Measurements from ENCODE around the gene FSTL3.
"Not testable (repeated sequence)": the region's sequence is repeated elsewhere in the genome, so short reads cannot be mapped to it uniquely, and the experiment has no call there.

FSTL3 gene

DNA sequence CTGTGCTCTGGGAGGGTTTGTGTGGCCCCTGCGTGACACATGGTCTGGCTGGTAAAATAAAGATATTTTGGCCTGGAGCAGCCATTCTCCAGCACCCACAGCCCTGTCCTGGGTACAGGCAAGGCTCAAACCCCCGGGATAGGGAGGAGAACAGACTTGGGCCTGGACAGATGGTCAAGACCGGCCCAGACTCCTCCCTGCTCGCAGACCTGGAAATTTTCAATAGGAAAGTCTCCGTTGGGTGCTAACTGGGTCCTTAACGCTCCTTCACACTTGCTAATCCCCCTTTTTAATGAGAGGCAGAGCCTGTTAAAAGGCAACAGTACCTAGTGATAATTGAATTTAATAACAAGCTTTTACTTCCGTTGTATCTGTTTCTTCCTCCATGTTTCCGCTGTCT lies 35.1 kb downstream of the FSTL3 start:
- Mint-ChIP-seq H3K27me3 (peaks cover 60% of the 10 kb centered on the region), H3K36me3 (ENCODE audit: low read depth) (peaks cover 6% of the 10 kb centered on the region), H3K27ac (no peak overlapping the region), H3K4me1 (ENCODE audit: low read depth) (peaks cover 5% of the 10 kb centered on the region), H3K4me3 (no peak overlapping the region), H3K9me3 (peaks cover 10% of the 10 kb centered on the region)
- intact Hi-C loops (cut with micrococcal nuclease): no loop called here

DNA sequence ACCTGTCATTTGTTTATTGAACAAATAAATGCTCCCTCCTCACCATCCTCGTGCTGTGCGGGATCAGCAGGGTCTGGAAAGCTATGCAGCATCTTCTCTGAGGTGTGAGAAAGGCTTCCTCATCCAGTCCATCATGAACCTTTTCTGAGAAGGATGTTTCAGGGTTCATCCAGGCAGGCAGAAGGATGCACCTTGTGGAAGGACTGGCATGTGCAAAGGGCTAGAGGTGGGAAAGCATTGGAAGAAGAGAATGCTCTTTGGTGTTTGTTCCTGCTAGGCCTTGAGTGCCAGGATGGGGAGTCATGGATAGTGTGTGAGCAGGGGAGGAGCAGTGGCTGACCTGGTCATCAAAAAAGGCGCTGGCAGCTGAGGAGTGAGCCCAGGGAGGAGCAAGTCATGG lies 39.2 kb downstream of the FSTL3 start:
- Mint-ChIP-seq H3K4me3 (no peak overlapping the region), H3K4me1 (ENCODE audit: low read depth) (peaks cover 4% of the 10 kb centered on the region), H3K27me3 (peaks cover 56% of the 10 kb centered on the region), H3K9me3 (peaks cover 10% of the 10 kb centered on the region), H3K27ac (no peak overlapping the region), H3K36me3 (ENCODE audit: low read depth) (peaks cover 6% of the 10 kb centered on the region)
- intact Hi-C loops (cut with micrococcal nuclease): no loop called here

DNA sequence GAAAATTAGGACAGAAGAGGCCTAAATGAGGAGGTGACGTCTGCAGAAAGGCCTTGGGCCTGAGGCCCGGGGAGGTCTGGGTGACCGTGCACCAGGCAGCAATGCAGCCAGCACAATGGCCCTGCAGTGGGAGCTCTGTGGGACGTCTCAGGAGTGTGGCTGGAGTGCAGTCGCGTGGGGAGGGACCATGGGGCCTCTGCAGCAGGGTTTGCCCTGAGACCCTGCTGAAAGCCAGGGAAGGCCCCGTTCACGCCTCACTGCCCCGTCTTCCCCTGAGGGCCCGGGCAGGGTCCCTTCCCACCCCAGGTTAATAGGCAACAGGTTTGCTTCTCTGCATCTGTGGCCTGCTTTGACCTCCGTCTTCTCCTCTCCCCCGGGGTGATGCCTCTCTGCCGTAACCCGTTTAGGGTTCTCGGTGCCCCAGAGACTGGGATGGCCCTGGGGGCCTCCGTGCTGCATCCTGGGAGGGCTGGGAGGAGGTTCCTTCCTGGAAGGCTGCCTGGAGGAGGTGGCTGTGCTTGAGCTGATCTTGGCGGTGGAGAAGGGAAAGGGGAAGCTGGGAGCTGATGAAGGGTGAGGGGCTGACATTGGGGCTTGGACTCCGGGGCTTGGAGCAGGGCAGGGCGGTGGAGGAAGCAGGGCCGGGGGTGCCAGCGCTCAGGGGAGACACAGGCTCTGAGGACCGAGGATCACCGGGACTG lies 42.2 kb downstream of the FSTL3 start:
- Mint-ChIP-seq H3K4me1 (ENCODE audit: low read depth) (peaks cover 14% of the 10 kb centered on the region), H3K4me3 (peak overlapping the region; percentile 10), H3K36me3 (ENCODE audit: low read depth) (peaks cover 6% of the 10 kb centered on the region), H3K9me3 (peaks cover 10% of the 10 kb centered on the region), H3K27me3 (peaks cover 51% of the 10 kb centered on the region), H3K27ac (no peak overlapping the region)
- intact Hi-C loops (cut with micrococcal nuclease): no loop called here

DNA sequence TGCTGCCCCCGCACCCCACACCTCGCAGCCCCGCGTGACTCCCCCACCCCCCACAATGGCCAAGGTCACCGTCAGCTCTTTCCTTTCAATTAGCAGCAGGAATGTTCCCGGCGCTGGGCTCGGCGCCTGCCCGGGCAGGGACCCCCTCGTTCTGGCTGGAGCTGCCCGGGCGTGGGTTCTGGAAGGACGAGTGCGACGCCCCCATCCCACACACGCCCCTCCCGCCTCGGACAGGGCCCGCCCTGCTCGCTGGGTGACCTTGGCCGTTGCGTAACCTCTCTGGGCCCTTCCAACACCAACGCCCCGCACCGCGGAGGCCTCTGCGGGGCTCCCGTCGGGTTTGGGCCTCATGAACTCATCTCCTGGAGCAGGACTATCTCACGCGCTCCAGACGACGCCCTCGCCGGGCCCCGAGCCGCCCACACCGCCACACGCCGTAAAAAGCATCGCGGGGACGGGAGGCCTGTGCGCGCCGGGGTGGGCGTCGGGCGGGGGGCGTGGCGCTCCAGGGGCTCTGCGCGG lies 42.9 kb downstream of the FSTL3 start:
- Mint-ChIP-seq H3K9me3 (peaks cover 10% of the 10 kb centered on the region), H3K4me1 (ENCODE audit: low read depth) (peaks cover 14% of the 10 kb centered on the region), H3K4me3 (no peak overlapping the region), H3K36me3 (ENCODE audit: low read depth) (peaks cover 6% of the 10 kb centered on the region), H3K27ac (no peak overlapping the region), H3K27me3 (peaks cover 52% of the 10 kb centered on the region)
- intact Hi-C loops (cut with micrococcal nuclease): no loop called here

DNA sequence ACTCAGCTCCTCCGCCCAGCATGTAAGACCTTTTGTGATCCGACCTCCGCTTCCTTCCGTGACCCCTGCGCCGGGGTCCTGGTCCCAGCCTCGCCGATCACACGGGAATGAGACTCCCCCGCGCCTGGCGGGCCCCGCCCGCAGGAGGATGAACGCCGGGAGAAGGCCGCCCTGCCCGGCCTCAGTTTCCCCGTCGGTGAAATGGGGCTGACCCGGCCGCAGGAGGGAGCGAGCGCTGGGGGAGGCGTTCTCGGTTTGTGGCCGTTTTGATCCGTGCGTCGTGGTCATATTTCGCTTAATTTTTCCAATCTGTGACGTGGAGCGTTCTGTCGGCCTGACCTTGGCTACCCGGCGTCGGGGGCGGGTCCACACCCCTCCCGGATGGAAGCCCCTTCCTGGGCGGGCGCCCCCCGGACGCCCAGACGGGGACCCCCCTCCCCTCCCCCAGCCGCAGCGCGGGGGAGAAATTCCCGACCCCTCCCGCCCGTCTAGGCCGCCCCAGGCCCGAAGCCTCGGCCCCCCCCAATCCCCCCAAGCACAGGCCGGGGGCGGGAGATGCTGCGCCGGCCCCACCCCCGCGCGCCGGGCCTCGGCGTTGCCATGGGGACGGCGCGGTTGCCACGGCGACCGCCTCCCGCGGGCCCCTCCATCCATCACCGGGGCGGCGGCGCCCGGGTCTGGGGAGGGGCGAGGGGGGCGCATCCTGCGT lies 43.6 kb downstream of the FSTL3 start:
- Mint-ChIP-seq H3K4me3 (no peak overlapping the region), H3K27me3 (peaks cover 53% of the 10 kb centered on the region), H3K36me3 (ENCODE audit: low read depth) (peaks cover 6% of the 10 kb centered on the region), H3K4me1 (ENCODE audit: low read depth) (peaks cover 14% of the 10 kb centered on the region), H3K27ac (no peak overlapping the region), H3K9me3 (peaks cover 10% of the 10 kb centered on the region)
- intact Hi-C loops (cut with micrococcal nuclease): no loop called here

DNA sequence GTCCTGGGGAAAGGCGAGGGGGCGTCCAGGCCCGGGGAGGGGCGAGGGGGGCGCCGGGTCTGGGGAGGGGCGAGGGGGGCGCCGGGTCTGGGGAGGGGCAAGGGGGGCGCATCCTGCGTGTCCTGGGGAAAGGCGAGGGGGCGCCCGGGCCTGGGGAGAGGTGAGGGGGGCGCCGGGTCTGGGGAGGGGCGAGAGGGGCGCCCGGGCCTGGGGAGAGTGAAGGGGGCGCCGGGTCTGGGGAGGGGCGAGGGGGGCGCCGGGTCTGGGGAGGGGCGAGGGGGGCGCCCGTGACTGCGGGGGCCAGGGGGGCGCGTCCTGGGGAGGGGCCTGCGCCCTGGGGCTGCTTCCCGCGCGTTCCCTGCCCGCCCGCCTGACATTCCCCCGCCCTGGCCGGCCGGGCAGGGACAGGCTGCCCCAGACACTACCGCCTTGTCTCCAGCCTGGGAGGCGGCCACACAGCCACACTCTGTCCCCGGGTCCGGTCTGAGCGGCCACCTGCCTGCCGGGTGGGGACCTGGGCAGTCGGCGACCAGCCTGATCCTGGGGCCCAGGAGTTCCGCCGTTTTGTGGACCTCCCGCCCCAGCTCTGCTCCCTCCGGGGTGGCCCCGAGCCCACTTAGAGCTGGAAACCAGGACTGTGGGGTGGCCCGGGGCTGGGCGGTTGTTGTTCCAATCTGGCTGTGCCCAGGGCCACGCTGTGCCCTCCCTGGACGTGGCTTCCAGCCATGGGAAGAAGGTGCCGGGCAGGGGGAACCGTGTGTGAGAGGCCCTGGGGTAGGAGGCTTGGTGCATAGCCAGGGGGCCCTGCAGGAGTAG lies 44.4 kb downstream of the FSTL3 start:
- Mint-ChIP-seq H3K4me1 (ENCODE audit: low read depth) (peaks cover 14% of the 10 kb centered on the region), H3K36me3 (ENCODE audit: low read depth) (peaks cover 1% of the 10 kb centered on the region), H3K27me3 (peaks cover 50% of the 10 kb centered on the region), H3K9me3 (peaks cover 4% of the 10 kb centered on the region), H3K27ac (no peak overlapping the region), H3K4me3 (no peak overlapping the region)
- intact Hi-C loops (cut with micrococcal nuclease): no loop called here

DNA sequence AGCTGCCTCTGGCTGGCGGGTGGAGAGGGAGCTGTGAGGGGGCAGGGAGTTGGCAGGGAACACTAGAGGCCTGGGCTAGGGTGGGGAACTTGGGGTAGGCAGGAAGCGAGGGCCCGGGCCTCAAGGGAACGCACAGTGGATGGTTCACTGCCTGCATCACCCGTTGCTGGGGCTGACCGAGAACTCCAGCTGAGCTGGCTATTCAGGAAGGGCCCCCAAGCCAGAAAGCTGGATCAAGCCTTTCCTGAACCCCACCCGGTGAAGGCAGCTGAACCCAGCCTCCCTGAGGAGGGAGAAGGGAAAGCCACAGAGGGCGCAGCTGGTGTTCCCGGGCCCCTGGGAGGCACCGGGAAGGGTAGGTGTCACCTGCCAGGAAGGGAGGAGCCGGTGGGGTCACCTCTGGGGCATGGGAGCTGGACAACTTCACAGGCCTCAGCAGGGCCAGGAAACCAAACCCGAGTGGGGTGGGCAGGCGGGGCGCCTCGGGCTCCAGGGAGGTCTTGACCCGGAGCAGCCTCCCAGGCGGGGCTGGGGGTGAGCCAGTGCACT lies 46.4 kb downstream of the FSTL3 start:
- intact Hi-C loops (cut with micrococcal nuclease): no loop called here
- Mint-ChIP-seq H3K9me3 (no peaks in the 10 kb centered on the region), H3K4me1 (ENCODE audit: low read depth) (peaks cover 15% of the 10 kb centered on the region), H3K36me3 (ENCODE audit: low read depth) (no peaks in the 10 kb centered on the region), H3K4me3 (no peak overlapping the region), H3K27me3 (peaks cover 60% of the 10 kb centered on the region), H3K27ac (no peak overlapping the region)

DNA sequence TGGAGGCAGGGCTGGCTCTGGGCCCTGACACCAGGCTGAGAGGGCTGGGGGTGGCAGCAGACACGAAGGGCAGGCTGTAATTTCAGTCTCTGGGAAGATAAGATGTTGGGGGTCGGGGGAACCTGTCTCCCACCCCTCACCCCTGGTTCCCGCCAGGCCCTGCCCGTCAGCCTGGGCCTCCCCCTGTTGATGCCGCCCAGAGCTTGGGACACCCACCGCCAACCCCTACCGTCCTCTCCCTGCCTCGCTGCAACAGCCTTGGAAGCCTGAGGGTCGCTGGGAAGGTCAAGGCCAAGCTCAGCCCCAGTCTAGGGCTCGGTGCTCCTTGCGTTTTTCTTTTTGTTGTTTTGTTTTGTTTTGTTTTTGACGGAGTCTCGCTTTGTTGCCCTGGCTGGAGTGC lies 47.1 kb downstream of the FSTL3 start:
- Mint-ChIP-seq H3K36me3 (ENCODE audit: low read depth) (no peaks in the 10 kb centered on the region), H3K4me1 (ENCODE audit: low read depth) (peaks cover 20% of the 10 kb centered on the region), H3K27ac (no peak overlapping the region), H3K4me3 (no peak overlapping the region), H3K27me3 (peaks cover 61% of the 10 kb centered on the region), H3K9me3 (no peaks in the 10 kb centered on the region)
- intact Hi-C loops (cut with micrococcal nuclease): no loop called here

DNA sequence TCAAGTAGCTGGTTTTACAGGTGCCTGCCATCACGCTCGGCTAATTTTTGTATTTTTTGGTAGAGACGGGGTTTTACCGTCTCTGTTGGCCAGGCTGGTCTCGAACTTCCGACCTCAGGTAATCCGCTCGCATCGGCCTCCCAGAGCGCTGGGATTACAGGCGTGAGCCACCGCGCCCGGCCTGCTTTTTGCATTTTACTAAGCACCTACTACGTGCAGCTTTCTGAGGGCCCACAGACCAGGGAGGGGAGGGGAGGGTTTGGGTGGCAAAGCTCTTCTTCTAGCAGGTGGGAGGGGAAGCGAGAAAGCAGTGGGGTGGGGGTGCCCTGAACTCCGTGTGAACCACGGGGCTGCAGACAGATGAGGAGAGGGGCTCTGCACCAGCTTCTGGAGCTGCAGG lies 47.5 kb downstream of the FSTL3 start:
- no peaks in the 10 kb centered on the region for H3K36me3 Mint-ChIP-seq (ENCODE audit: low read depth)
- no peak overlapping the region for H3K4me3 Mint-ChIP-seq
- H3K27me3 Mint-ChIP-seq: peaks cover 58% of the 10 kb centered on the region
- H3K4me1 Mint-ChIP-seq (ENCODE audit: low read depth): peaks cover 20% of the 10 kb centered on the region
- no peak overlapping the region for H3K27ac Mint-ChIP-seq
- no peaks in the 10 kb centered on the region for H3K9me3 Mint-ChIP-seq
- intact Hi-C loops (cut with micrococcal nuclease): no loop called here

DNA sequence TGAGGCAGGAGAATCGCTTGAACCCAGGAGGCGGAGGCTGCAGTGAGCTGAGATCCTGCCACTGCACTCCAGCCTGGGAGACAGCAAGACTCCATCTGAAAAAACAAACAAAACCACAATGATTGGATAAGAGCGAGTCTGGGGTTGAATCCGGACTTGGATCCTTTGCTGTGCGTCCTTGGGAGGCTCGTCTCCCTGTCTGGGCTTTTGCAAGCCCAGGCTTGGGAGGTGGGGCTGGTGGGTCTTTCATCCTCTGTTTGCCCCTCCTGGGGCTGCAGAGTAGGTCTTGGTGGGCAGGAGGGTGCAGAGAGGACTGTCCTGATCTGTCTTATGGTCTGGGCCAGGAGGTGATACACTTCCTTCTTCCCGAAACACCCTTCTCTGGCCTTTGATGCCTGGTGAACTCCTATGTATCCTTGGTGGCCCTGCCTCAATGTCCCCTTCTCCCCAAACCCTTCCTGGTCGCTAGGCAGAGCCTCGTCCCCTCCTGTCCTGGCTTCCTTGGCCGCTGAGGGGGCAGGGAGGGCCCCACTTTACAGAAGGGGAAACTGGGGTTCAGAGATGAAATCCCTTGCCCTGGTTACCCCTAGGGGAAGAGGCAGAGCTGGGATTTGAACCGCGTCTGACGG lies 49.4 kb downstream of the FSTL3 start:
- intact Hi-C loops (cut with micrococcal nuclease): no loop called here
- Mint-ChIP-seq H3K36me3 (ENCODE audit: low read depth) (no peaks in the 10 kb centered on the region), H3K27ac (no peak overlapping the region), H3K4me1 (ENCODE audit: low read depth) (peaks cover 16% of the 10 kb centered on the region), H3K27me3 (peaks cover 47% of the 10 kb centered on the region), H3K9me3 (no peaks in the 10 kb centered on the region), H3K4me3 (no peak overlapping the region)

DNA sequence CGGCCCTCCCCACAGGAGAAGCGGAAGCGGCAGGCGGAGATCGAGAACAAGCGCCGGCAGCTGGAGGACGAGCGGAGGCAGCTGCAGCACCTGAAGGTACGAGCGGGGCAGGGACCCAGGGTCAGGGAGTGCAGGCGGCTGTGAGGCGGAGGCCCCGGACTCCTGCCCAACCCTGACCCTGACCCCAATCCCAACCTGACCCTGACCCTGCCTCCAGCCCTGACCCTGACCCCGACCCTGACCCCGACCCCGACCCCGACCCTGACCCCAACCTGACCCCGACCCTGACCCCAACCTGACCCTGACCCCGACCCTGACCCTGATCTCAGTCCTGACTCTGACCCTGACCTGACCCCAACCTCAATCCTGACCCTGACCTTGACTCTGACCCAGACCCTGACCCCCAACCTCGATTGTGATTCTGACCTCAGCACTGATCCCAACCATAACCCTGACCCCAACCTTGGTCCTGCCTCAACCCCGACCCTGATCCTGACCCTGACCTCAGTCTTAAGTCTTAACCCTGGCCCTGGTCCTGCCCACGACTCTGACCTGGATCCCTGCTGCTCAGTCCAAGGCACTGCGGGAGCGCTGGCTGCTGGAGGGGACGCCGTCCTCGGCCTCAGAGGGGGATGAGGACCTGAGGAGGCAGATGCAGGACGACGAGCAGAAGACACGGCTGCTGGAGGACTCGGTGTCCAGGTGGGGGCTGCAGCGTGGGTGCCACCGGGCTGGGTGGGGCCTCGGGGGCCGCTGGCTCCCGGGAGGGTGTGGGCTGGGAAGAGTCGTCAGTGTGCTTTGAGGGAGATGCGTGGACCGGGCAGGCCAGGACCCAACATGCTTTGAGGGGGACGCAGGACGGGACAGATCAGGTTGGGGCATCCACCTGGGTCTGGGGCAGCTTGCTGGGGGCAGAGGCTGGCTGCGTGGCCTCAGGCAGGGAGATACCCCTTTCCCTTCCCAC lies 51.1 kb downstream of the FSTL3 start:
- no peak overlapping the region for H3K27ac Mint-ChIP-seq
- H3K4me1 Mint-ChIP-seq (ENCODE audit: low read depth): peaks cover 10% of the 10 kb centered on the region
- no peaks in the 10 kb centered on the region for H3K36me3 Mint-ChIP-seq (ENCODE audit: low read depth)
- H3K4me3 Mint-ChIP-seq: no peak overlapping the region
- H3K27me3 Mint-ChIP-seq: peaks cover 35% of the 10 kb centered on the region
- no peaks in the 10 kb centered on the region for H3K9me3 Mint-ChIP-seq
- intact Hi-C loops (cut with micrococcal nuclease): no loop called here

DNA sequence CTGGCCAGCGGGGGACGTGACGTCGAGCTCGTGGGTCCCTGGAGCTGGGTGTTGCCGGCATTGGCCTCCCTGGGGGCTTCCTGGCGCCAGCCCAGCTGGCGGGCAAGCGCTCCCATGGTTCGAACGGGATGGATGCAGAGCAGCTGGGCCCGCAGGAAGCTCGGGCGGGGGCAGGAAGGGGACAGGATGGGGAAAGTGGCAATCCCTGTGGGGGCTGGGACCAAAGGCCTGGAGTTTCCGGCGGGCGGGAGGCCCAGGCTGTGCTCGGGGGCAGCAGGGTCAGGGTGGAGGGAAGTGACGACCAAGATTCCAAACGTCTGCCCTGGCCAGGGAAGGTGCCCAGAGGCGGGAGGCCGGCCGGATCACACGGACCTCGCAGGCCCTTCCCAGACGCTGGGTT lies 51.8 kb downstream of the FSTL3 start:
- intact Hi-C loops (cut with micrococcal nuclease): no loop called here
- Mint-ChIP-seq H3K9me3 (no peaks in the 10 kb centered on the region), H3K36me3 (ENCODE audit: low read depth) (no peaks in the 10 kb centered on the region), H3K27ac (no peak overlapping the region), H3K27me3 (peaks cover 30% of the 10 kb centered on the region), H3K4me3 (no peak overlapping the region), H3K4me1 (ENCODE audit: low read depth) (peaks cover 6% of the 10 kb centered on the region)

DNA sequence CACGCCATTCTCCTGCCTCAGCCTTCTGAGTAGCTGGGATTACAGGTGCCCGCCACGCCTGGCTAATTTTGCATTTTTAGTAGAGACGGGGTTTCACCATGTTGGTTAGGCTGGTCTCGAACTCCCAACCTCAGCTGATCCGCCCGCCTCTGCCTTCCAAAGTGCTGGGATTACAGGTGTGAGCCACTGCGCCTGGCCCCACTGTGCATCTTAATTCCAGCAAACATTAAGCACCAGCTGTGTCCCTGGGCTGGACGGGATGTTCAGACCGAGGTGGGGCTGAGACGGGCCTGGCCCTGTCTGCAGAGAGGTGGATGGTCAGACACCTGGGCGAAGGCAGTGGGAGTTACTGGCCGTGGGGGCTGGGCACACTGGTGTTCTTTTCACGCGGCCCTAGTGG lies 53.4 kb downstream of the FSTL3 start:
- Mint-ChIP-seq H3K4me1 (ENCODE audit: low read depth) (peaks cover 17% of the 10 kb centered on the region), H3K27me3 (peaks cover 27% of the 10 kb centered on the region)
- H3K36me3 Mint-ChIP-seq (ENCODE audit: low read depth); intact Hi-C loops (cut with micrococcal nuclease); H3K27ac Mint-ChIP-seq; H3K9me3 Mint-ChIP-seq; H3K4me3 Mint-ChIP-seq: not testable (repeated sequence)
